HG03432 (cell line): ENCODE results near the gene SLC25A11.
"Not testable (repeated sequence)": the region's sequence is repeated elsewhere in the genome, so short reads cannot be mapped to it uniquely, and the experiment has no call there.

Experiments
- ATAC-seq: cut with Tn5 transposase; IDR thresholded peaks from one replicate; pipeline ENCODE4 v1.9.1; 2021; ENCODE audit warnings: mild to moderate bottlenecking, moderate library complexity; ENCODE audit not compliant: unreplicated experiment

Gene SLC25A11

GRCh38 chr17:4945944-4946280 lies 6.1 kb upstream of the SLC25A11 start:
- no peak for ATAC-seq

- peak; percentile 19 for ATAC-seq
These were observed 5.5 kb upstream of the SLC25A11 start for GRCh38 chr17:4945176-4945943.

GRCh38 chr17:4944554-4945175 lies 4.8 kb upstream of the SLC25A11 start:
- no peak for ATAC-seq

GRCh38 chr17:4944163-4944553 lies 4.3 kb upstream of the SLC25A11 start:
- no peak for ATAC-seq

GRCh38 chr17:4942760-4943508 lies 3.1 kb upstream of the SLC25A11 start:
- ATAC-seq: no peak

- ATAC-seq: no peak
These were observed 1.4 kb upstream of the SLC25A11 start for GRCh38 chr17:4941319-4941610.

- ATAC-seq: no peak
These were observed 891 bp upstream of the SLC25A11 start for GRCh38 chr17:4940555-4941318.

GRCh38 chr17:4939546-4939795 lies 375 bp downstream of the SLC25A11 start:
- ATAC-seq: peak; percentile 13

- no peak for ATAC-seq
These were observed 929 bp downstream of the SLC25A11 start for GRCh38 chr17:4938688-4939545.

- ATAC-seq: no peak
These were observed 1.8 kb downstream of the SLC25A11 start for GRCh38 chr17:4938069-4938491.

GRCh38 chr17:4937553-4937952 lies 2.3 kb downstream of the SLC25A11 start:
- ATAC-seq: no peak

- no peak for ATAC-seq
These were observed 3.4 kb downstream of the SLC25A11 start for GRCh38 chr17:4936436-4936835.

GRCh38 chr17:4935650-4936049 lies 4.2 kb downstream of the SLC25A11 start:
- no peak for ATAC-seq

GRCh38 chr17:4934173-4934979 lies 5.5 kb downstream of the SLC25A11 start:
- no peak for ATAC-seq

GRCh38 chr17:4933646-4934045 lies 6.2 kb downstream of the SLC25A11 start:
- ATAC-seq: no peak

- ATAC-seq: no peak
These were observed 7.1 kb downstream of the SLC25A11 start for GRCh38 chr17:4932756-4933155.

GRCh38 chr17:4931963-4932362 lies 7.9 kb downstream of the SLC25A11 start, which contains the start of gene GP1BA:
GP1BA (plus strand) TSS chr17:4932277; CDS start chr17:4932605, 328 bp downstream.
- ATAC-seq: no peak

GRCh38 chr17:4928881-4929280 lies 11.0 kb downstream of the SLC25A11 start:
- no peak for ATAC-seq

- not testable (repeated sequence) for ATAC-seq
These were observed 13.1 kb downstream of the SLC25A11 start for GRCh38 chr17:4926577-4927335.
